NCI-H2196 treated with DMSO at 0.1 percent for 48 hours (cell line): ENCODE results near the gene GAS7.
"Not testable (repeated sequence)": the region's sequence is repeated elsewhere in the genome, so short reads cannot be mapped to it uniquely, and the experiment has no call there.

Experiments used
- DNase-seq: peaks from one replicate; lab custom pipeline; 2025; ENCODE audit not compliant: unreplicated experiment; lab: John Stamatoyannopoulos, UW

Gene GAS7

DNA sequence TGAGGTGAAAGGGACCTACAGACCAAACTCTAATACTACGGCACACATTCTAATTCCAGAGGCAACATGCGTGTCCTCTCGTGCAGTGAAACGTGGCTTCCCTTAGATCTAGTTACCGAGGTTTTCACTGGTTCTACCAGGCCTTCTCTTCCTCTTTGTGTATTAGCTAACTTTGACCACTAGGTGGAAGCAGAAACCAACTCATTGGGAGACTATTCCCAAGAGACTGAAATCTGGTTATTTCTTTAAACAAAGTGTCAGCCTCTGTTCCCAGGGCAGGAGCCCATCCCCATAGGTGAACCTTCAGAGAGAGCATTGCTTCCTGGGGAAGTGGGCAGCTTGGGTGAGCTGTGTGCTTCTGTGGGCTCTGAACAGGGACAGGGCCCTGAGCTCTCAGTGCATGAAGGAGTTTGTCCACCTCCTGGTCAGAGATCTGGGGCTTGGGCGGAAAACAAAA lies 273.6 kb downstream of the GAS7 start:
- DNase-seq: peak; percentile 19

- DNase-seq: no peak
Observed at GRCh38 chr17:9922012-9922848, 276.2 kb downstream of the GAS7 start.

- not testable (repeated sequence) for DNase-seq
Observed at GRCh38 chr17:9921216-9921615, 277.2 kb downstream of the GAS7 start.

- DNase-seq: no peak
Observed at GRCh38 chr17:9918804-9919352, 279.5 kb downstream of the GAS7 start.

DNA sequence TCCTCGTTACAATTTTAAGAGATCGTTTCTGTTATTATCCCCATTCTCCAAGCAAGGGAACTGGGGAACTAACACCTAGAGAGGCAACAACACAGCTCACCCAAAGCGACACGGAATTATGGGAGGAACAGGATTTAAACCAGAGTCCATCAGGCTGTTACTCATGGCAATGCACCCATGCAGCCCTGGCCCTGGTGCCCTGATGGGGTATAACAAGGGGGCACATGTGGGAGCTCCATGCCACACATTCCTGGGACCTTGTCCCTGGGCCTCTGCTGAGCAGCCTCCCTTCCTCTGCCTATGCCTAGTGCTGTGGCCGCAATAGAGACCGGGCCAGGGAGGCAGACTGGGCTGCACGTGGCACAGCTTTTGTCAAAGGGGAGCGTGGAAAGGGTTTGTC lies 280.1 kb downstream of the GAS7 start:
- no peak for DNase-seq

DNA sequence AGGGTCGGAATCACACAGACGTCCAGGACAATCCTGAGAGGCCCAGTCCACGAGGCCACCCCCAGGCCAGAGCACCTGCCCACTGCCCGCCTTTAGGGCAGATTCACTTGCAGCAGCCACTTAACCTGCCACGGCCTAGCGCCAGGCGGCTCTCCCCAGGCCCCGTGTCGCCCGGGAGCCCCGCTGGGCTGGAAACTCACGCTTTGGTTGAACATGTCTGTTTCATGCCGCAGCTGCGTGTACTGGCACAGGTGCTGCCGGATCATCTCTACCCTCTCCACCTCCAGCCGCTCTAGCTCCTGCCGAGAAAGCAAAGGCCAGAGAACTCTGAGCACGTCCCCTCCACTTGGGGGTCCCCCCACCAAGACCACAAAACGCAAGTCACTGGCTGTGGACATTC lies 280.6 kb downstream of the GAS7 start:
- no peak for DNase-seq

DNA sequence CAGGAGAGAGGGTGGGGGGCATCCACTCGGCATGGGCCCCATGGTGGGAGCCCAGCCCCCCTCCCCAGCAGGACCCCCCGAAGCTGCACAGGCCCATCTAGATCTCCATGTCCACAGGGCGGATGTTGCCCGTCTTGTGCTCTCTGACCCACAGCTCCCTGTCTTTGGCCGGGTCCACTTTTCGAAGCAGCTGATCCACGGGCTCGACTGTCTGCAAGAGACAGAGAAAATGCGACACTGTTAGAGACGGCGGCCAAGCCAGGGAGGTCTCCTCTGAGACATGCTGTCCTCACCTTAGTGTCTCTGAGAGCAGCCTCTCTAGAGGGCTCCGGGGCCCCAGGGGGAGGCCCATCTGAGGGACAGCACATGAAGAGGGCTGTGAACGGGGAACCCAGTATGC lies 281.3 kb downstream of the GAS7 start:
- DNase-seq: no peak

DNA sequence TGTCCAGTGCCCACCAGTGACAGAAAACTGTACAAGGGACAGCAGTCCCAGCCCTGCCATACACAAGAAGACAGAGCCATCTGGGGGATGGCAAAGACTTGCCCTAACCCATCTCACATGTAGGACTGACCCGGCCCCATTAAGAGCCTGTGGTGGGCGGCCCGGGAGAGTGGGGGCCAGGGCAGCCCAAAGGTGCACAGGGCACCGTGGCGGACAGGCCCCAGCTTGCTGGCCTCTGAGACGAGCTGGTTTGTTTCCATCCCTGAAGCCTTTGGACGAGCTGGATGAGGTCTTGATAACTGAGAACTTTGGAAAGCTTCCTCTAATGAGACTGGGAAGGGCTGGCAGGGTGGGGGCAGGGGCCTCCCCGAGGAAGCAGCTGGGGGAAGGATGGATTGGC lies 282.3 kb downstream of the GAS7 start:
- no peak for DNase-seq

DNA sequence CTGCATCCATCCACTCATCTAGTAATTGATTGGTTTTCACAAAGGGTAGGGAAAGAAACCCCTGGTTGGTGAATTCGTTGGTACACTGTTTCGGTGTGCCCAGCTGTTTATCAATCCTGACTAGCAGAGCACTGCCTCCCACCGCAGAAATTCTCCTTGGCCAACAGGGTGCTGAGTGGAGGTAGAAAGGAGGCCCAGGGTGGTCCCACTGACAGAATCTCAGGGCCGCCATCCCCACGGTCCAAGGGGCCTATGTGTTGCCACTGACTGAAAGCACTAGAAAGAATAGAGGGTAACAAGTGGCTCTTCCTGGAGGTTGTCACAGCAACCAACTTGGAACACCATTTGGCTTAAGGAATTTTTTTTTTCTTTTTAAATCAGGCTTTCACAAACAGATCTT lies 284.9 kb downstream of the GAS7 start:
- DNase-seq: no peak

DNA sequence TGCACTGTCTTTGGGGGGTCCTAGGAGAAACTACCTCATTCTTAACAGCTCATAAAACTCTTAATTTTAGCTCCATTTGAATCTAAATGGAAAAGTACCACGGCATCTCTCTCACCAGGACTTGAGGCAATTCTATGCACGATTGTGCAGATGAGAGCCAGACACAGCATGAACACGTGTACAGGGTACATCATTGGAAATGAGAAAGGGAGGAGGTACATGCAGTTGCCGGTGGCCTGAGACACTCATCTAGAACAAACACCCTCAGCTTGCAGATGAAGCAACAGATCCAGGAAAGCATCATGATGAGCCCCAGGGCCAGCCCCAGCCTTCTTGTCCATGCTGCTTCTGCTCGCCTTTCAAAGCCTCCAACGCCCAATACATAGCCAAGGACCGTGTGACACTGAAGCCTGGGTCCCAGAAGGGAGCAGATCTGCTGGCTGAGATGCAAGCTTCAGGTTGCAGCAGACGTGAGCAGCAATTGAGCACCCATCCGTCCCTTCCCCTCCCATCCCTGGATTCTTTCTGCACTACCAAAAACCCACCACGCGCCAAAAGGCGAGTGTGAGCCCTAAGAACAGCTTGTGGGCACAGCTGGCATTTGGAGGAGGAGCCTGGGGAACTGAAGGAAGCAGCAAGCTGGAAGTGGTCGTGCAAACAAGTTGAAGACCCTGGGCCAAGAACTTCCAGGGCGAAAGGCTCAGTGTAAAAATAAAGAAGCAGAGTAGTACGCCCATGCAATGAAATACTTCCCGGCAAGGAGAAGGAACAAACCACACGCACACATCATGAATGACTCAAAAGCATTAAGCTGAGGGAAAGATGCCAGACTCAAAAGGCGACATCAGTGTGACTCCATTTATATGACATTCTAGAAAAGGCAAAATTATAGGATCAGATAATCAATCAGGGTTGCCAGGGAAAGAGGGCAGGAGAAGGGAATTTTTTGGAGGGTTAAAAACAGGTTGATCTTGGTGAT lies 286.0 kb downstream of the GAS7 start:
- DNase-seq: no peak

DNA sequence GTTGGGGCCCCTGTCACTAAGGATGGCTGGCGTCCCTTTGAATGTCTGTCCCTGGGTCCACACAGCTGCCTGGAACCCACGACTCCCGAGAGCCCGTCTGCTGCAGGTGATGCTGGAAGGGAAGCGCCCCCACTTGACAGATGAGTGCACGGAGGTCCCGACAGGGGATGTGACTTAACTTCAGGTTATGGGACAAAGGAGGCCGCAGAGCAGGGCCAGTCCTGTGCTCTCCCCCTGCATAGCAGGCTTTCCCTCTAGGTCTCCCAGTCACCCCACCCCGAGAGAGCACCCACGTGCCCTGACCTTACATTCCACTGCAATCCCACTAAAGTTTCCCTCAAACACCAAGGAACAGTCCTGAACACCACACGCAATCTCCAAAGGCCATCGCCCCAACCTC lies 287.3 kb downstream of the GAS7 start:
- DNase-seq: no peak

GRCh38 chr17:9908649-9909042 lies 289.8 kb downstream of the GAS7 start:
- DNase-seq: no peak

- DNase-seq: no peak
Observed at GRCh38 chr17:9907883-9908648, 290.3 kb downstream of the GAS7 start.

DNA sequence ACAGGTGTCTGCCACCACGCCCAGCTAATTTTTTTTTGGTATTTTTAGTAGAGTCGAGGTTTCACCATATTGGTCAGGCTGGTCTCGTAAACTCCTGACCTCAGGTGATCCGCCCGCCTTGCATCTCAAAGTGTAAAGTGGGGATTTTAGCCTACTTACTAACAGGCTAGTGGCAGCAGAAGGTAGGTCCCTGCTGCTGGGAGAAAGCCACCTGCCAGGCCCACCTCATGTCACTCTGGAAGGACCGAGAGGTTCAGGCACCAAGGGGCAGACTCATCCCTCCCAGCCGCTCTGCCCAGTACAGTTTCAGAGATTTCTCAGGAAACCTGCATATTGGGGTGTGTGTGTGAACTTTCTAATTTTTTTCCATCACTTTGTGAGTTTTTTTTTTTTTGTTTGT lies 291.3 kb downstream of the GAS7 start:
- no peak for DNase-seq

GRCh38 chr17:9906616-9907015 lies 291.8 kb downstream of the GAS7 start:
- no peak for DNase-seq

GRCh38 chr17:9905902-9906301 lies 292.5 kb downstream of the GAS7 start:
- no peak for DNase-seq

GRCh38 chr17:9905078-9905415 lies 293.4 kb downstream of the GAS7 start, which contains the start of gene RCVRN:
Gene RCVRN, minus strand, starts transcription at chr17:9905271. Its CDS starts 91 bp downstream, at chr17:9905180.
- DNase-seq: no peak

DNA sequence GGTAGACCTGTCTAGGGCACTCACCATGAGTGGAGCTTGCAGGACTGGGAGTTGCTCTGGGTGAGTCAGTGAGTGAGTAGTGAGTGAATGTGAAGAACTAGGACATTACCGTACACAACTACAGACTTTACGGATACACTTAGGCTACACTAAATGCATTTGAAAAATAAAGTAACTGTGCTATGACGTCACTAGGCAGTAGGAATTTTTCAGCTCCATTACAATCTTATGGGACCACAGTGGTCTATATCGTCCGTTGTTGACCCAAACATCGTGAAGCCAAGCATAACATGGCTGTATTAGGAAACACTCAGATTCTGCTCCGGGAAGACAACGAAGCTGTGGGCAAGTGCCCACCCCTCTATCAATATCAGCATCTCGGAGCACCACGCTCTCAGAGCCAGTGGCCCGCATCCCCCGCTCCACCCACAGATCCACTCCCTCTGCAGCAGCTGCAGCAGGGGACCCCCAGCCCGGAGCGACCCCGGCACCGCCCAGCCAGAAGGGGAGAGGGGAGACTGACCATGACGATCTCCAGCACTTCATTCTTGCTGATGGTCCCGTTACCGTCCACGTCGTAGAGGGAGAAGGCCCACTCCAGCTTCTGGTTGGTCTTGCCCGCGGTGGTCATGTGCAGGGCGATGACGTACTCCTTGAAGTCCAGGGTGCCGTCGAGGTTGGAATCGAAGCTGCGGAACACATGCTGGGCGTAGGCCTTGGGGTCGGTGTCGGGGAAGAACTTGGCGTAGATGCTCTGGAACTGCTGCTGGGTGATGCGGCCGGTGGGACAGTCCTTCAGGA lies 293.9 kb downstream of the GAS7 start:
- DNase-seq: no peak

- DNase-seq: no peak
Observed at GRCh38 chr17:9902120-9902519, 296.3 kb downstream of the GAS7 start.

DNA sequence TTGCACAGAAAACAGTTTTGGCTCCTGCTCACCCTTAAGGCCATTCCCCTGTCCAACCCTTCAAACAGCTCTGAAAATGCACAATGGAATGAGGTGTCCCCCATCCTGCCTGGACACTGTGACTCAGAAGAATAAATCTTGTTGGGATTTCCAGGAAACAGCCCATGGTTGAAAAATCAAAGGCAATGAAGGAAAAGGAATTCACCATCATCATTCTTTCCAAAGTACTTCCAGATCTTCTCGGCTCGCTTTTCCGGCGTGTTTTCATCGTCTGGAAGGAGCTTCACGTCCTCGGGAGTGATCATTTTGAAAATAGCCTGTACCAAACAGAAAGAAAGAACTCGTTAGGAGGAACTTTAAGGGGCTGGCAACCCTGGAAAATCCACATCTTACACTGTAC lies 297.6 kb downstream of the GAS7 start:
- DNase-seq: no peak
